Activated CD8-positive, alpha-beta memory T cell treated with anti-CD3 and anti-CD28 coated beads, Interleukin-2, amount 10 ng/mL, durations not matched to agents 7 days and 5 days (primary cell): ENCODE results near the gene BUD13. TPM values are rescaled to one million over a fixed set of nuclear protein-coding genes. Genes with fewer than 3 reads are reported as not detected.

ENCODE experiments used
- ATAC-seq: fragments of 150-1000 bp; cut with Tn5 transposase; one replicate; pipeline ENCODE4 v1.10.0; 2021; ENCODE audit warnings: moderate library complexity
- CTCF ChIA-PET: fragments of 350-600 bp; sonication (Branson Sonifier 250); formaldehyde crosslinking; loops from one replicate; lab custom pipeline; 2021; ENCODE audit warnings: antibody characterized with exemption; lab: Charles Lee
- DNase-seq: peaks from one replicate; pipeline ENCODE4 v3.0.0-alpha.2; 2020
- H3K27ac Mint-ChIP-seq: one replicate; pipeline ENCODE4 v1.8.0; 2021; ENCODE audit warnings: mild to moderate bottlenecking, mixed read lengths
- H3K27me3 Mint-ChIP-seq: one replicate; pipeline ENCODE4 v1.8.0; 2021; ENCODE audit warnings: mixed read lengths
- H3K36me3 Mint-ChIP-seq: one replicate; pipeline ENCODE4 v1.8.0; 2021; ENCODE audit warnings: mild to moderate bottlenecking, mixed read lengths
- H3K4me1 Mint-ChIP-seq: one replicate; pipeline ENCODE4 v1.8.0; 2021; ENCODE audit warnings: mixed read lengths
- H3K4me3 Mint-ChIP-seq: one replicate; pipeline ENCODE4 v1.8.0; 2021; ENCODE audit warnings: mild to moderate bottlenecking, moderate library complexity, mixed read lengths
- H3K9me3 Mint-ChIP-seq: one replicate; pipeline ENCODE4 v1.8.0; 2022; ENCODE audit warnings: low read depth, mixed read lengths
- total RNA-seq, 2 experiments: library from RNA; stranded (reverse); gene quantifications; one replicate each; pipeline ENCODE4 v1.2.3, GENCODE V29; 2021

Gene BUD13
- total RNA-seq, 2 experiments from 2014 or later, result 35.2 to 40.2 TPM

- Mint-ChIP-seq H3K27ac (no peak overlapping the region), H3K4me1 (no peaks in the 10 kb centered on the region), H3K4me3 (no peak overlapping the region), H3K9me3 (no peaks in the 10 kb centered on the region), H3K27me3 (peaks cover 10% of the 10 kb centered on the region), H3K36me3 (no peaks in the 10 kb centered on the region)
- CTCF ChIA-PET, result interaction anchor here (1.6 kb wide), 1 partner anchor 13 kb away, joined by 5 read pairs; no protein-coding TSS in a partner anchor
- ATAC-seq, result no peak
- no peak for DNase-seq
Measured at GRCh38 chr11:116718955-116719501, 53.8 kb downstream of the BUD13 start.

- peaks cover 5% of the 10 kb centered on the region for H3K27me3 Mint-ChIP-seq
- no peak overlapping the region for H3K27ac Mint-ChIP-seq
- no peaks in the 10 kb centered on the region for H3K4me1 Mint-ChIP-seq
- no peaks in the 10 kb centered on the region for H3K36me3 Mint-ChIP-seq
- ATAC-seq (no peak), DNase-seq (no peak)
- H3K9me3 Mint-ChIP-seq, result no peaks in the 10 kb centered on the region
- no peak overlapping the region for H3K4me3 Mint-ChIP-seq
- CTCF ChIA-PET, result no interaction called here
Measured at GRCh38 chr11:116716621-116717020, 56.2 kb downstream of the BUD13 start.

GRCh38 chr11:116715383-116715782 lies 57.4 kb downstream of the BUD13 start:
- no peak for DNase-seq
- Mint-ChIP-seq H3K27me3 (peaks cover 5% of the 10 kb centered on the region), H3K9me3 (no peaks in the 10 kb centered on the region), H3K36me3 (no peaks in the 10 kb centered on the region), H3K4me3 (no peak overlapping the region), H3K27ac (no peak overlapping the region), H3K4me1 (no peaks in the 10 kb centered on the region)
- CTCF ChIA-PET, result no interaction called here
- ATAC-seq, result no peak

- CTCF ChIA-PET, result no interaction called here
- Mint-ChIP-seq H3K4me1 (no peaks in the 10 kb centered on the region), H3K4me3 (no peak overlapping the region), H3K36me3 (no peaks in the 10 kb centered on the region), H3K27me3 (peaks cover 5% of the 10 kb centered on the region), H3K27ac (no peak overlapping the region), H3K9me3 (no peaks in the 10 kb centered on the region)
- DNase-seq, result no peak
- ATAC-seq, result no peak
Measured at GRCh38 chr11:116714902-116715301, 57.9 kb downstream of the BUD13 start.

GRCh38 chr11:116712428-116712827 lies 60.4 kb downstream of the BUD13 start:
- H3K27me3 Mint-ChIP-seq, result peaks cover 22% of the 10 kb centered on the region
- CTCF ChIA-PET, result interaction anchor here (1.4 kb wide), 1 partner anchor 22 kb away, joined by 3 read pairs; no protein-coding TSS in a partner anchor
- H3K4me3 Mint-ChIP-seq, result no peak overlapping the region
- ATAC-seq, result no peak
- H3K9me3 Mint-ChIP-seq, result no peaks in the 10 kb centered on the region
- no peak for DNase-seq
- H3K36me3 Mint-ChIP-seq, result no peaks in the 10 kb centered on the region
- H3K27ac Mint-ChIP-seq, result no peak overlapping the region
- no peaks in the 10 kb centered on the region for H3K4me1 Mint-ChIP-seq

- ATAC-seq, result no peak
- Mint-ChIP-seq H3K4me3 (no peak overlapping the region), H3K4me1 (no peaks in the 10 kb centered on the region), H3K27me3 (peaks cover 34% of the 10 kb centered on the region), H3K36me3 (no peaks in the 10 kb centered on the region), H3K9me3 (no peaks in the 10 kb centered on the region), H3K27ac (no peak overlapping the region)
- no peak for DNase-seq
- CTCF ChIA-PET, result no interaction called here
Measured at GRCh38 chr11:116710762-116711161, 62.0 kb downstream of the BUD13 start.

- no peaks in the 10 kb centered on the region for H3K36me3 Mint-ChIP-seq
- H3K27me3 Mint-ChIP-seq, result peaks cover 36% of the 10 kb centered on the region
- DNase-seq (no peak), ATAC-seq (no peak)
- CTCF ChIA-PET, result no interaction called here
- H3K9me3 Mint-ChIP-seq, result no peaks in the 10 kb centered on the region
- H3K27ac Mint-ChIP-seq, result no peak overlapping the region
- no peaks in the 10 kb centered on the region for H3K4me1 Mint-ChIP-seq
- no peak overlapping the region for H3K4me3 Mint-ChIP-seq
Measured at GRCh38 chr11:116710001-116710674, 62.6 kb downstream of the BUD13 start.

- Mint-ChIP-seq H3K4me1 (no peaks in the 10 kb centered on the region), H3K9me3 (no peaks in the 10 kb centered on the region), H3K27ac (no peak overlapping the region), H3K36me3 (no peaks in the 10 kb centered on the region), H3K4me3 (no peak overlapping the region), H3K27me3 (peaks cover 41% of the 10 kb centered on the region)
- no peak for ATAC-seq
- CTCF ChIA-PET, result no interaction called here
- DNase-seq, result no peak
Measured at GRCh38 chr11:116707746-116708145, 65.0 kb downstream of the BUD13 start.

GRCh38 chr11:116707161-116707629 lies 65.6 kb downstream of the BUD13 start:
- DNase-seq (no peak), ATAC-seq (no peak)
- Mint-ChIP-seq H3K4me1 (no peaks in the 10 kb centered on the region), H3K27me3 (peaks cover 41% of the 10 kb centered on the region), H3K36me3 (no peaks in the 10 kb centered on the region), H3K9me3 (no peaks in the 10 kb centered on the region), H3K27ac (no peak overlapping the region), H3K4me3 (no peak overlapping the region)
- CTCF ChIA-PET, result no interaction called here

GRCh38 chr11:116703421-116703820 lies 69.4 kb downstream of the BUD13 start:
- ATAC-seq, result no peak
- Mint-ChIP-seq H3K27ac (no peak overlapping the region), H3K4me3 (no peak overlapping the region), H3K36me3 (no peaks in the 10 kb centered on the region), H3K27me3 (peaks cover 30% of the 10 kb centered on the region), H3K9me3 (no peaks in the 10 kb centered on the region), H3K4me1 (no peaks in the 10 kb centered on the region)
- CTCF ChIA-PET, result interaction anchor here (0.7 kb wide), 1 partner anchor 58 kb away, joined by 4 read pairs; no protein-coding TSS in a partner anchor
- no peak for DNase-seq

- Mint-ChIP-seq H3K27me3 (peaks cover 27% of the 10 kb centered on the region), H3K4me3 (no peak overlapping the region), H3K4me1 (no peaks in the 10 kb centered on the region), H3K36me3 (no peaks in the 10 kb centered on the region), H3K9me3 (no peaks in the 10 kb centered on the region), H3K27ac (no peak overlapping the region)
- DNase-seq, result no peak
- CTCF ChIA-PET, result no interaction called here
- no peak for ATAC-seq
Measured at GRCh38 chr11:116702772-116703385, 69.9 kb downstream of the BUD13 start.

GRCh38 chr11:116701876-116702275 lies 70.9 kb downstream of the BUD13 start:
- Mint-ChIP-seq H3K9me3 (no peaks in the 10 kb centered on the region), H3K36me3 (no peaks in the 10 kb centered on the region), H3K27me3 (peaks cover 19% of the 10 kb centered on the region), H3K27ac (no peak overlapping the region), H3K4me1 (no peaks in the 10 kb centered on the region), H3K4me3 (no peak overlapping the region)
- CTCF ChIA-PET, result interaction anchor here (0.7 kb wide), 1 partner anchor 10 kb away, joined by 3 read pairs; no protein-coding TSS in a partner anchor
- ATAC-seq, result no peak
- DNase-seq, result no peak

- ATAC-seq, result no peak
- H3K4me3 Mint-ChIP-seq, result no peak overlapping the region
- CTCF ChIA-PET, result no interaction called here
- H3K9me3 Mint-ChIP-seq, result no peaks in the 10 kb centered on the region
- H3K4me1 Mint-ChIP-seq, result no peaks in the 10 kb centered on the region
- H3K27me3 Mint-ChIP-seq, result peaks cover 15% of the 10 kb centered on the region
- H3K27ac Mint-ChIP-seq, result no peak overlapping the region
- no peaks in the 10 kb centered on the region for H3K36me3 Mint-ChIP-seq
- no peak for DNase-seq
Measured at GRCh38 chr11:116701297-116701801, 71.4 kb downstream of the BUD13 start.
